H9 (cell line): ENCODE results near the gene GSTO2. TPM values are rescaled to one million over a fixed set of nuclear protein-coding genes. Genes with fewer than 3 reads are reported as not detected.

Source experiments
- DNase-seq: peaks from one replicate; pipeline ENCODE4 v3.0.0-alpha.2; 2017
- H2AFZ ChIP-seq: one replicate; pipeline ENCODE4 v1.6.1; 2013; ENCODE audit warnings: mild to moderate bottlenecking, low read length, control low read depth, moderate library complexity
- H2AK5ac ChIP-seq: 2 replicates; pipeline ENCODE4 v1.6.1; 2013; ENCODE audit warnings: low read length, control low read depth, mixed read lengths; ENCODE audit not compliant: insufficient read length
- H2BK120ac ChIP-seq: one replicate; pipeline ENCODE4 v1.6.1; 2013; ENCODE audit warnings: low read depth, mild to moderate bottlenecking, low read length, control low read depth, inconsistent platforms; ENCODE audit not compliant: poor library complexity, severe bottlenecking
- H2BK12ac ChIP-seq: 2 replicates; pipeline ENCODE4 v1.6.1; 2013; ENCODE audit warnings: low read length, control low read depth, mixed read lengths, low read depth; ENCODE audit not compliant: insufficient read length
- H2BK15ac ChIP-seq: 2 replicates; pipeline ENCODE4 v1.6.1; 2013; ENCODE audit warnings: low read depth, low read length, control low read depth
- H2BK20ac ChIP-seq: one replicate; pipeline ENCODE4 v1.6.1; 2013; ENCODE audit warnings: low read depth, mild to moderate bottlenecking, low read length, control low read depth, inconsistent platforms; ENCODE audit not compliant: poor library complexity, severe bottlenecking
- H2BK5ac ChIP-seq: 2 replicates; pipeline ENCODE4 v1.6.1; 2013; ENCODE audit warnings: low read length, control low read depth, mixed read lengths; ENCODE audit not compliant: insufficient read length
- H3K14ac ChIP-seq: 2 replicates; pipeline ENCODE4 v1.6.1; 2013; ENCODE audit warnings: low read length, control low read depth; ENCODE audit not compliant: insufficient read depth
- H3K18ac ChIP-seq: 2 replicates; pipeline ENCODE4 v1.6.1; 2013; ENCODE audit warnings: low read depth, mild to moderate bottlenecking, mixed read lengths, low read length, control low read depth; ENCODE audit not compliant: insufficient read length
- H3K23ac ChIP-seq: 2 replicates; pipeline ENCODE4 v1.6.1; 2013; ENCODE audit warnings: low read length, control low read depth, mixed read lengths, low read depth; ENCODE audit not compliant: insufficient read length
- H3K23me2 ChIP-seq: 2 replicates; pipeline ENCODE4 v1.6.1; 2013; ENCODE audit warnings: low read depth, mild to moderate bottlenecking, mixed read lengths, low read length, control low read depth; ENCODE audit not compliant: insufficient read length, poor library complexity, severe bottlenecking
- H3K27ac ChIP-seq: 2 replicates; pipeline ENCODE4 v1.5.1; 2013; ENCODE audit warnings: low read length, control low read depth, mixed read lengths, low read depth; ENCODE audit not compliant: insufficient read length
- H3K27me3 ChIP-seq: 2 replicates; pipeline ENCODE4 v1.6.1; 2013; ENCODE audit warnings: low read length, control low read depth, inconsistent platforms; ENCODE audit not compliant: insufficient read depth
- H3K4ac ChIP-seq: 2 replicates; pipeline ENCODE4 v1.6.1; 2013; ENCODE audit warnings: low read depth, mild to moderate bottlenecking, control low read depth, inconsistent platforms, low read length, moderate library complexity
- H3K4me1 ChIP-seq: 2 replicates; pipeline ENCODE4 v1.6.1; 2013; ENCODE audit warnings: low read length, control low read depth, inconsistent platforms; ENCODE audit not compliant: insufficient read depth
- H3K4me2 ChIP-seq: 2 replicates; pipeline ENCODE4 v1.6.1; 2013; ENCODE audit warnings: low read length, control low read depth, mixed read lengths; ENCODE audit not compliant: insufficient read length, insufficient read depth
- H3K56ac ChIP-seq: 2 replicates; pipeline ENCODE4 v1.6.1; 2013; ENCODE audit warnings: low read depth, mild to moderate bottlenecking, mixed read lengths, low read length, control low read depth; ENCODE audit not compliant: insufficient read length
- H3K79me1 ChIP-seq: 2 replicates; pipeline ENCODE4 v1.6.1; 2013; ENCODE audit warnings: low read depth, mild to moderate bottlenecking, moderate library complexity, low read length, control low read depth, inconsistent platforms; ENCODE audit not compliant: insufficient read depth, poor library complexity, severe bottlenecking
- H3K79me2 ChIP-seq: 2 replicates; pipeline ENCODE4 v1.6.1; 2013; ENCODE audit warnings: low read length, control low read depth, inconsistent platforms; ENCODE audit not compliant: insufficient read depth
- H3K9ac ChIP-seq: 2 replicates; pipeline ENCODE4 v1.6.1; 2013; ENCODE audit warnings: low read length, control low read depth, mixed read lengths; ENCODE audit not compliant: insufficient read length; ENCODE audit errors: extremely low read depth
- H3K9me3 ChIP-seq: one replicate; pipeline ENCODE4 v1.6.1; 2013; ENCODE audit warnings: low read depth, low read length, inconsistent platforms; ENCODE audit not compliant: control insufficient read depth
- H3T11ph ChIP-seq: one replicate; pipeline ENCODE4 v1.6.1; 2013; ENCODE audit warnings: mild to moderate bottlenecking, low read length, control low read depth, inconsistent platforms
- H4K20me1 ChIP-seq: one replicate; pipeline ENCODE4 v1.6.1; 2013; ENCODE audit not compliant: control insufficient read depth, insufficient read length, insufficient read depth
- H4K5ac ChIP-seq: 2 replicates; pipeline ENCODE4 v1.6.1; 2013; ENCODE audit warnings: low read depth, mild to moderate bottlenecking, mixed read lengths, low read length, control low read depth; ENCODE audit not compliant: insufficient read length
- H4K8ac ChIP-seq: replicated peaks from 2 replicates; pipeline ENCODE4 v1.6.1; 2013; ENCODE audit warnings: low read length, control low read depth, mixed read lengths, low read depth; ENCODE audit not compliant: insufficient read length
- H4K91ac ChIP-seq: 2 replicates; pipeline ENCODE4 v1.6.1; 2013; ENCODE audit warnings: low read depth, mild to moderate bottlenecking, moderate library complexity, mixed read lengths, low read length, control low read depth; ENCODE audit not compliant: insufficient read length
- H3K27ac Mint-ChIP-seq, 3 experiments: 2 replicates in 2 of 3; 3 replicates in 1 of 3; pipeline ENCODE4 v1.8.0; 2020 to 2021; ENCODE audit warnings: mixed read lengths in 3 of 3, mild to moderate bottlenecking in 1 of 3, moderate library complexity in 1 of 3
- H3K27me3 Mint-ChIP-seq: 2 replicates; pipeline ENCODE4 v1.8.0; 2021; ENCODE audit warnings: low read depth, mild to moderate bottlenecking, moderate library complexity, mixed read lengths
- H3K36me3 Mint-ChIP-seq, 3 experiments: 2 replicates in 2 of 3; 3 replicates in 1 of 3; pipeline ENCODE4 v1.8.0; 2020 to 2021; ENCODE audit warnings: low read depth in 3 of 3, mixed read lengths in 3 of 3; ENCODE audit not compliant: insufficient read depth in 1 of 3
- H3K4me1 Mint-ChIP-seq, 2 experiments: 2 replicates each; pipeline ENCODE4 v1.8.0; 2020; ENCODE audit warnings: mixed read lengths in 2 of 2
- H3K4me3 Mint-ChIP-seq, 2 experiments: 2 replicates in 1 of 2; 3 replicates in 1 of 2; pipeline ENCODE4 v1.8.0; 2020 to 2021; ENCODE audit warnings: mild to moderate bottlenecking in 2 of 2, mixed read lengths in 2 of 2, moderate library complexity in 1 of 2
- H3K9me3 Mint-ChIP-seq, 2 experiments: 2 replicates in 1 of 2; 3 replicates in 1 of 2; pipeline ENCODE4 v1.8.0; 2020; ENCODE audit warnings: mild to moderate bottlenecking in 2 of 2, mixed read lengths in 2 of 2, moderate library complexity in 1 of 2
- CTCF ChIP-seq: fragments of 200-600 bp; sonication (generic); conservative IDR thresholded peaks from 3 replicates; pipeline ENCODE4 v1.8.0; 2021; ENCODE audit warnings: antibody characterized with exemption, mild to moderate bottlenecking
- WGBS: extraction: QIAGEN DNeasy Blood & Tissue Kit; methylation state at CpG from one replicate; pipeline ENCODE4 v1.1.7; 2013; ENCODE audit warnings: missing lambda C conversion rate, low lambda C conversion rate, mixed read lengths; ENCODE audit not compliant: insufficient read length; ENCODE audit errors: extremely low coverage; 5-methylcytosine and 5-hydroxymethylcytosine counted together
- total RNA-seq: library from RNA; stranded (reverse); gene quantifications from 2 replicates; pipeline ENCODE4 v1.2.1, GENCODE V29; 2021

Gene GSTO2
- total RNA-seq, 1 experiment from 2014 or later, result 14.5 TPM

DNA sequence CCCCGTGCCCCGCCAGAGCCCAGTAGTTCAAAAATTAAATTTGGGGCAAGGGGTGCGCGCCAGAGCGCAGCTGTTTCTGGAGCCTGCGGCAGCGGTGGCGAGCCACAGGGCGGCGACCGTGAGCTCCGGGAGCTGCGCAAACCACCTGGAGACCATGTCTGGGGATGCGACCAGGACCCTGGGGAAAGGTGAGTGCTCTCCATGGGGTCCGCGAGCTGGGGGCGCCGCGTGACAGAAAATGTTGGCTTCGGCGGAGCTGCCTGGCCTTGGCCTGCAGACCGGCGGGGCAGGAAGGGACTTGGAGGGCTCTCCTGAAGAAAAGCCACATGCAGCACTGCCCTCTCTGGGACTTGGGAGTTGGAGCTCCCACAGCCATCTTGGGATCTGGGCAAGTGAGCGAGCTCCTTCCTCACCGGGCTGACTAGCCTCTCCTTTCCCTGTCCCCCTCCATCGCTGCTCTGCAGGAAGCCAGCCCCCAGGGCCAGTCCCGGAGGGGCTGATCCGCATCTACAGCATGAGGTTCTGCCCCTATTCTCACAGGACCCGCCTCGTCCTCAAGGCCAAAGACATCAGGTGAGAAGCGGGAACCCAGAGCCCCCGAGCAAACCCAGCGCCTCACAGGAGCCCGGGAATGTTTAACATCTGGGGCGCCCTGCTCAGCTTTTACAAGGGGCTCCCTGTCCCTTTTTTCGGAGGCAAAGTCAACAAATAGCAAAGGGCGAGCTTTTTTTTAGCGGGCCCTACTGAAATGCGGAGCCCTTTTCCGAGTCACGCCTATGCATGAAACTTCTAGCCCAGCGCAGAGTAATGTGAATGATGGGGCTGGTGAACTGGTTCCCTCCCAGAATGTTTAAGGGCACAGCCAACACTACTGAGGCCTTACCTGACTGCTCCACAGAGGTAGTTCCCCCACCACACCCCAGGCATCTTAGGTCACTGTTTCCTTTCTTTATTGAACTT is 6.1 kb downstream of the GSTO2 start:
- H4K20me1 ChIP-seq, result no peaks in the 10 kb centered on the region
- H2BK5ac ChIP-seq, result no peak overlapping the region
- DNase-seq, result peak; percentile 86
- H4K5ac ChIP-seq, result no peak overlapping the region
- peaks cover 8 to 10% of the 10 kb centered on the region in 2 experiments; a peak in 3 of 4 replicates for H3K4me1 Mint-ChIP-seq
- H4K91ac ChIP-seq, result no peak overlapping the region
- H3K4me2 ChIP-seq, result peak overlapping the region; percentile 35
- no peak overlapping the region for H3K56ac ChIP-seq
- no peaks in the 10 kb centered on the region for H3K79me1 ChIP-seq
- H3K9me3 ChIP-seq, result no peaks in the 10 kb centered on the region
- H3K4ac ChIP-seq, result no peak overlapping the region
- H3K27ac Mint-ChIP-seq, result peak overlapping the region in 2 of 3 experiments; percentile 44 to 55; a peak in 2 of 7 replicates
- no peak overlapping the region for H2BK20ac ChIP-seq
- peak overlapping the region; percentile 63 for H2BK12ac ChIP-seq
- peaks cover 7% of the 10 kb centered on the region for H3K27me3 Mint-ChIP-seq
- H3K4me3 Mint-ChIP-seq, result peak overlapping the region; percentile 73 to 74
- no peaks in the 10 kb centered on the region for H3K27me3 ChIP-seq
- WGBS, result no CpG with 5 or more reads among the region's 42 CpGs
- H3K23me2 ChIP-seq, result peaks cover 7% of the 10 kb centered on the region
- H2AK5ac ChIP-seq, result no peak overlapping the region
- H3K79me2 ChIP-seq, result no peaks in the 10 kb centered on the region
- H3K23ac ChIP-seq, result no peak overlapping the region
- H2BK15ac ChIP-seq, result no peak overlapping the region
- H3K9ac ChIP-seq, result peak overlapping the region; percentile 50
- peak overlapping the region; percentile 75 for H3K18ac ChIP-seq
- H3K36me3 Mint-ChIP-seq, result peaks cover 0 to 3% (median 0%) of the 10 kb centered on the region in 3 experiments; a peak in 4 of 7 replicates
- H3K4me1 ChIP-seq, result no peaks in the 10 kb centered on the region
- H2AFZ ChIP-seq, result peak overlapping the region; percentile 89
- no peak overlapping the region for H3K27ac ChIP-seq
- no peaks in the 10 kb centered on the region for H3K9me3 Mint-ChIP-seq
- no peak overlapping the region for H3T11ph ChIP-seq
- H2BK120ac ChIP-seq, result no peak overlapping the region
- H3K14ac ChIP-seq, result peak overlapping the region; percentile 96
- H4K8ac ChIP-seq, result no peak overlapping the region
- peak; percentile 95 for TF ChIP-seq CTCF
